ENCODE results near the gene SAFB. TPM values are rescaled to one million over a fixed set of nuclear protein-coding genes. Genes with fewer than 3 reads are reported as not detected.

The SAFB gene
- total RNA-seq, 2 donors from 2014 or later, result 28.6 to 101 TPM

DNA sequence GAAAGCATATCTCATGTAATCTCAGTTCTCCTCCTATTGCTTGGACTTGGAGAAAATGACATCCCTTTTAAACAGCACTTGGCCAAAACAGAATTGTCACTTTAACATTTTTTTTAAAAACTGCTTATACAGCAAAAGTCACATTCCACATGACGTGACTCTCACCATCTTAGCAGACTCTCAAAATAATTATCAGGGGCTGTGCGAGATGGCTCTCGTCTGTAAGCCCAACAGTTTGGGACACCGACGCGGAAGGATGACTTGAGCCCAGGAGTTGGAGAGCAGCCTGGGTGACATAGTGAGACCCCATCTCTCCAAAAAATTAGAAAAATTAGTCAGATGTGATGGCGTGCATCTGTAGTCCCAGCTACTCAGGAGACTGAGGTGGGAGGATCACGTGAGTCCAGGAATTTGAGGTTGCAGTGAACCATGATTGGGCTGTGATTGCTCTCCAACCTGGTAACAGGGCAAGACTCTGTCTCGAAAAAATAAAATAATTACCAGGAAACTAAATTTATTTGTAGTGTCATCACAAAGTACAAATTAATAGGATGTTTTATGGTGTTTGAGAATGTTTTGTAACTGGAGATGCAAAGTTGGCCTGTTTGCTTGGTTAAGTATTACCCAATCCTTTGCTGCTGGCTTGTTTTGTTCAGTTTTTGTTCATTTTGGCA lies 8.8 kb downstream of the SAFB start:
- ATAC-seq (ENCODE audit: insufficient number of reproducible peaks, low FRiP score, low read depth), result no peak
- H3K27ac ChIP-seq, result peak overlapping the region in 1 of 2 donors; percentile 31
- peak overlapping the region; percentile 8 for H3K4me3 ChIP-seq

GRCh38 chr19:5632241-5632612 lies 9.3 kb downstream of the SAFB start:
- Histone ChIP-seq H3K4me1 (ENCODE audit: control insufficient read depth in 1 of 2, low read depth in 2 of 2) (peaks cover 46 to 53% of the 10 kb centered on the region in 2 donors), H3K4me3 (peak overlapping the region; percentile 8), H3K27ac (peak overlapping the region in 1 of 2 donors; percentile 31), H3K9me3 (no peaks in the 10 kb centered on the region), H3K36me3 (peaks cover 6% of the 10 kb centered on the region), H3K27me3 (replicated peaks; ENCODE audit: insufficient read depth) (no peaks in the 10 kb centered on the region)
- DNase-seq (ENCODE audit: low spot score) (no peak), ATAC-seq (ENCODE audit: insufficient number of reproducible peaks, low FRiP score, low read depth) (no peak)
- TF ChIP-seq CTCF (IDR thresholded peaks at IDR 0.05), result no peak

More for the DNA sequence above, 8.8 kb downstream of the SAFB start:
- no peaks in the 10 kb centered on the region for H3K9me3 ChIP-seq
- peaks cover 11% of the 10 kb centered on the region for H3K36me3 ChIP-seq
- H3K27me3 ChIP-seq (replicated peaks; ENCODE audit: insufficient read depth), result no peaks in the 10 kb centered on the region
- no peak for TF ChIP-seq CTCF (IDR thresholded peaks at IDR 0.05)
- DNase-seq (ENCODE audit: low spot score), result no peak
- peaks cover 48 to 59% of the 10 kb centered on the region in 2 donors for H3K4me1 ChIP-seq (ENCODE audit: control insufficient read depth in 1 of 2, low read depth in 2 of 2)

GRCh38 chr19:5632657-5633056 lies 9.8 kb downstream of the SAFB start:
- ATAC-seq (ENCODE audit: insufficient number of reproducible peaks, low FRiP score, low read depth) (no peak), DNase-seq (ENCODE audit: low spot score) (no peak)
- no peak for TF ChIP-seq CTCF (IDR thresholded peaks at IDR 0.05)
- no peaks in the 10 kb centered on the region for H3K9me3 ChIP-seq
- H3K27me3 ChIP-seq (replicated peaks; ENCODE audit: insufficient read depth), result no peaks in the 10 kb centered on the region
- H3K4me3 ChIP-seq, result no peak overlapping the region
- peaks cover 1% of the 10 kb centered on the region for H3K36me3 ChIP-seq
- no peak overlapping the region for H3K27ac ChIP-seq
- peaks cover 44 to 49% of the 10 kb centered on the region in 2 donors for H3K4me1 ChIP-seq (ENCODE audit: control insufficient read depth in 1 of 2, low read depth in 2 of 2)

- Histone ChIP-seq H3K27ac (no peak overlapping the region), H3K9me3 (no peaks in the 10 kb centered on the region), H3K27me3 (replicated peaks; ENCODE audit: insufficient read depth) (no peaks in the 10 kb centered on the region), H3K4me3 (no peak overlapping the region), H3K36me3 (no peaks in the 10 kb centered on the region), H3K4me1 (ENCODE audit: control insufficient read depth in 1 of 2, low read depth in 2 of 2) (peaks cover 23 to 27% of the 10 kb centered on the region in 2 donors)
- ATAC-seq (ENCODE audit: insufficient number of reproducible peaks, low FRiP score, low read depth) (no peak), DNase-seq (ENCODE audit: low spot score) (no peak)
- TF ChIP-seq CTCF (IDR thresholded peaks at IDR 0.05), result no peak
These were observed 12.5 kb downstream of the SAFB start for GRCh38 chr19:5635427-5635826.

DNA sequence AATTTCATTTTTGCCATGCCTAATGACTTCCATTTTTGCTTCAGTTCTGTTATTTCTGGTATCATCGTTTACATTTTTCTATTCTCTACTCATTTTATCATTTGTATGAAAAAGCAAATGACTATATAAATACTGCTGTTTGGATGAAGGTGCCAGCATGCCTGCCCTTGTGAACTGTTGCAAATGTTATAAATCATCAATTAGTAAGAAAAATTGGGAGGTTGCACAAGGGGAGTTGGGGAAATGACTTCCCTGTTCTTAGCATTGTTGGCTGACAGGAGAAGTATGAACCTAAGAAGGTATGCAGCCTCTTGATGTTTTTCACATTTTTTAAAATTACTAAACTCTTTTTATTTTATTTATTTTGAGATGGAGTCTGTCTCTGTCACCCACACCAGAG lies 15.1 kb downstream of the SAFB start:
- H3K4me1 ChIP-seq (ENCODE audit: control insufficient read depth in 1 of 2, low read depth in 2 of 2), result peaks cover 0 to 3% of the 10 kb centered on the region in 2 donors

More for the DNA sequence above, 15.1 kb downstream of the SAFB start:
- Histone ChIP-seq H3K4me3 (no peak overlapping the region), H3K27me3 (replicated peaks; ENCODE audit: insufficient read depth) (no peaks in the 10 kb centered on the region), H3K9me3 (no peaks in the 10 kb centered on the region), H3K36me3 (peaks cover 10% of the 10 kb centered on the region), H3K27ac (no peak overlapping the region)
- TF ChIP-seq CTCF (IDR thresholded peaks at IDR 0.05), result no peak
- ATAC-seq (ENCODE audit: insufficient number of reproducible peaks, low FRiP score, low read depth), result no peak
- DNase-seq (ENCODE audit: low spot score), result no peak
